K562 treated with DMSO at 1 percent for 4 hours (cell line): ENCODE data around the gene TBC1D2. TPM values are rescaled to one million over a fixed set of nuclear protein-coding genes. Genes with fewer than 3 reads are reported as not detected.

Experiments
- total RNA-seq: library from RNA; unstranded; fragments of 300-600 nt; gene quantifications from 2 replicates; pipeline ENCODE4 v1.2.3, GENCODE V29; 2022; ENCODE audit not compliant: insufficient read depth

TBC1D2 gene, protein sequence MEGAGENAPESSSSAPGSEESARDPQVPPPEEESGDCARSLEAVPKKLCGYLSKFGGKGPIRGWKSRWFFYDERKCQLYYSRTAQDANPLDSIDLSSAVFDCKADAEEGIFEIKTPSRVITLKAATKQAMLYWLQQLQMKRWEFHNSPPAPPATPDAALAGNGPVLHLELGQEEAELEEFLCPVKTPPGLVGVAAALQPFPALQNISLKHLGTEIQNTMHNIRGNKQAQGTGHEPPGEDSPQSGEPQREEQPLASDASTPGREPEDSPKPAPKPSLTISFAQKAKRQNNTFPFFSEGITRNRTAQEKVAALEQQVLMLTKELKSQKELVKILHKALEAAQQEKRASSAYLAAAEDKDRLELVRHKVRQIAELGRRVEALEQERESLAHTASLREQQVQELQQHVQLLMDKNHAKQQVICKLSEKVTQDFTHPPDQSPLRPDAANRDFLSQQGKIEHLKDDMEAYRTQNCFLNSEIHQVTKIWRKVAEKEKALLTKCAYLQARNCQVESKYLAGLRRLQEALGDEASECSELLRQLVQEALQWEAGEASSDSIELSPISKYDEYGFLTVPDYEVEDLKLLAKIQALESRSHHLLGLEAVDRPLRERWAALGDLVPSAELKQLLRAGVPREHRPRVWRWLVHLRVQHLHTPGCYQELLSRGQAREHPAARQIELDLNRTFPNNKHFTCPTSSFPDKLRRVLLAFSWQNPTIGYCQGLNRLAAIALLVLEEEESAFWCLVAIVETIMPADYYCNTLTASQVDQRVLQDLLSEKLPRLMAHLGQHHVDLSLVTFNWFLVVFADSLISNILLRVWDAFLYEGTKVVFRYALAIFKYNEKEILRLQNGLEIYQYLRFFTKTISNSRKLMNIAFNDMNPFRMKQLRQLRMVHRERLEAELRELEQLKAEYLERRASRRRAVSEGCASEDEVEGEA
- total RNA-seq: 5.7 and 8.3 TPM in 2 replicates

GRCh38 chr9:98255578-98256296 is at the start of gene TBC1D2:
TBC1D2 (minus strand) TSS chr9:98255649; CDS start chr9:98255541, 108 bp downstream.

GRCh38 chr9:98192503-98193335 is 62.7 kb downstream of the TBC1D2 start, which contains the start of gene CORO2A:
CORO2A (minus strand) TSS chr9:98192637; CDS start chr9:98157660, 34,977 bp downstream.

Other genes starting within 250 kb of the TBC1D2 start
- gene NANS, start 198.9 kb downstream of the TBC1D2 start, total RNA-seq: 251 and 260 TPM in 2 replicates
- gene TRIM14, start 136.4 kb downstream of the TBC1D2 start, total RNA-seq: 12.1 and 14.7 TPM in 2 replicates
- 10.4 and 12.6 TPM in 2 replicates for gene CORO2A, start 63.0 kb downstream of the TBC1D2 start, total RNA-seq